ENCODE measurements around the gene AMBN.

- TF ChIP-seq, protein P1, sequence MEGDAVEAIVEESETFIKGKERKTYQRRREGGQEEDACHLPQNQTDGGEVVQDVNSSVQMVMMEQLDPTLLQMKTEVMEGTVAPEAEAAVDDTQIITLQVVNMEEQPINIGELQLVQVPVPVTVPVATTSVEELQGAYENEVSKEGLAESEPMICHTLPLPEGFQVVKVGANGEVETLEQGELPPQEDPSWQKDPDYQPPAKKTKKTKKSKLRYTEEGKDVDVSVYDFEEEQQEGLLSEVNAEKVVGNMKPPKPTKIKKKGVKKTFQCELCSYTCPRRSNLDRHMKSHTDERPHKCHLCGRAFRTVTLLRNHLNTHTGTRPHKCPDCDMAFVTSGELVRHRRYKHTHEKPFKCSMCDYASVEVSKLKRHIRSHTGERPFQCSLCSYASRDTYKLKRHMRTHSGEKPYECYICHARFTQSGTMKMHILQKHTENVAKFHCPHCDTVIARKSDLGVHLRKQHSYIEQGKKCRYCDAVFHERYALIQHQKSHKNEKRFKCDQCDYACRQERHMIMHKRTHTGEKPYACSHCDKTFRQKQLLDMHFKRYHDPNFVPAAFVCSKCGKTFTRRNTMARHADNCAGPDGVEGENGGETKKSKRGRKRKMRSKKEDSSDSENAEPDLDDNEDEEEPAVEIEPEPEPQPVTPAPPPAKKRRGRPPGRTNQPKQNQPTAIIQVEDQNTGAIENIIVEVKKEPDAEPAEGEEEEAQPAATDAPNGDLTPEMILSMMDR (IDR thresholded peaks at IDR 0.05; ENCODE audit: insufficient read depth, low read length): no peak
- no peak for TF ChIP-seq SPI1 (IDR thresholded peaks at IDR 0.05; ENCODE audit: borderline replicate concordance, low read depth)
- TF ChIP-seq, protein P2, sequence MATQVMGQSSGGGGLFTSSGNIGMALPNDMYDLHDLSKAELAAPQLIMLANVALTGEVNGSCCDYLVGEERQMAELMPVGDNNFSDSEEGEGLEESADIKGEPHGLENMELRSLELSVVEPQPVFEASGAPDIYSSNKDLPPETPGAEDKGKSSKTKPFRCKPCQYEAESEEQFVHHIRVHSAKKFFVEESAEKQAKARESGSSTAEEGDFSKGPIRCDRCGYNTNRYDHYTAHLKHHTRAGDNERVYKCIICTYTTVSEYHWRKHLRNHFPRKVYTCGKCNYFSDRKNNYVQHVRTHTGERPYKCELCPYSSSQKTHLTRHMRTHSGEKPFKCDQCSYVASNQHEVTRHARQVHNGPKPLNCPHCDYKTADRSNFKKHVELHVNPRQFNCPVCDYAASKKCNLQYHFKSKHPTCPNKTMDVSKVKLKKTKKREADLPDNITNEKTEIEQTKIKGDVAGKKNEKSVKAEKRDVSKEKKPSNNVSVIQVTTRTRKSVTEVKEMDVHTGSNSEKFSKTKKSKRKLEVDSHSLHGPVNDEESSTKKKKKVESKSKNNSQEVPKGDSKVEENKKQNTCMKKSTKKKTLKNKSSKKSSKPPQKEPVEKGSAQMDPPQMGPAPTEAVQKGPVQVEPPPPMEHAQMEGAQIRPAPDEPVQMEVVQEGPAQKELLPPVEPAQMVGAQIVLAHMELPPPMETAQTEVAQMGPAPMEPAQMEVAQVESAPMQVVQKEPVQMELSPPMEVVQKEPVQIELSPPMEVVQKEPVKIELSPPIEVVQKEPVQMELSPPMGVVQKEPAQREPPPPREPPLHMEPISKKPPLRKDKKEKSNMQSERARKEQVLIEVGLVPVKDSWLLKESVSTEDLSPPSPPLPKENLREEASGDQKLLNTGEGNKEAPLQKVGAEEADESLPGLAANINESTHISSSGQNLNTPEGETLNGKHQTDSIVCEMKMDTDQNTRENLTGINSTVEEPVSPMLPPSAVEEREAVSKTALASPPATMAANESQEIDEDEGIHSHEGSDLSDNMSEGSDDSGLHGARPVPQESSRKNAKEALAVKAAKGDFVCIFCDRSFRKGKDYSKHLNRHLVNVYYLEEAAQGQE (IDR thresholded peaks at IDR 0.05; ENCODE audit: insufficient replicate concordance, low read depth): no peak
Measured at GRCh38 chr4:70654605-70655011, 62.6 kb downstream of the AMBN start.
